Measurements from ENCODE around the gene UBB. TPM values are rescaled to one million over a fixed set of nuclear protein-coding genes. Genes with fewer than 3 reads are reported as not detected.

The UBB gene
- total RNA-seq, 1 donor from 2014 or later = 1,031 TPM

- Mint-ChIP-seq H3K36me3 (ENCODE audit: low read depth) (peaks cover 62% of the 10 kb centered on the region), H3K9me3 (no peaks in the 10 kb centered on the region), H3K4me1 (peaks cover 22% of the 10 kb centered on the region), H3K27ac (no peak overlapping the region), H3K27me3 (no peaks in the 10 kb centered on the region), H3K4me3 (no peak overlapping the region)
- DNase-seq (no peak), ATAC-seq (ENCODE audit: low read depth) (no peak)
- no peak for TF ChIP-seq CTCF (IDR thresholded peaks at IDR 0.05)
- CTCF ChIA-PET = no interaction called here
- intact Hi-C loops (cut with micrococcal nuclease) = no loop called here
- POLR2A ChIA-PET = no interaction called here
Measured at GRCh38 chr17:16422416-16422815, 41.5 kb downstream of the UBB start.

GRCh38 chr17:16423226-16423872 lies 42.5 kb downstream of the UBB start:
- Mint-ChIP-seq H3K27me3 (no peaks in the 10 kb centered on the region), H3K27ac (no peak overlapping the region), H3K9me3 (no peaks in the 10 kb centered on the region), H3K36me3 (ENCODE audit: low read depth) (peaks cover 57% of the 10 kb centered on the region), H3K4me1 (peaks cover 18% of the 10 kb centered on the region), H3K4me3 (no peak overlapping the region)
- no peak for DNase-seq
- no peak for TF ChIP-seq CTCF (IDR thresholded peaks at IDR 0.05)
- POLR2A ChIA-PET = interaction anchor here (0.5 to 1.5 kb wide), 2 partner anchors 15 to 22 kb away, joined by 4 to 6 read pairs; no protein-coding TSS in a partner anchor
- intact Hi-C loops (cut with micrococcal nuclease) = no loop called here
- no peak for ATAC-seq (ENCODE audit: low read depth)
- CTCF ChIA-PET = no interaction called here

DNA sequence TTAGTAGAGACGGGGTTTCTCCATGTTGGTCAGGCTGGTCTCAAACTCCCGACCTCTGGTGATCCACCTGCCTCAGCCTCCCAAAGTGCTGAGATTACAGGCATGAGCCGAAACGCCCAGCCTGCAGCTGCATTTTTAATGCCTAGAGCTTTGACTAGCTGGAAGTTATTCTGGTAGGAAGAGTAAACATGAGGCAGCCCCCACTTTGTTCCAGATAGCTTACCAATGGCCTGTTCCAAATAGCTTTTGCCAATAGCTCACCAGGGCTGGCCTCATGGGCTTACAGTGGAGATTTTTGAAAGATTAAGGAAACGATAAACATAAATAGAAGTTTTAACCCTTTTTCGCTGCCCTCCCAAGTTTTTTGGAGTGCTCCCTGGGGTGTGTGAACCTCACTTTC lies 44.3 kb downstream of the UBB start:
- H3K9me3 Mint-ChIP-seq = no peaks in the 10 kb centered on the region
- peaks cover 63% of the 10 kb centered on the region for H3K36me3 Mint-ChIP-seq (ENCODE audit: low read depth)
- no peak overlapping the region for H3K27ac Mint-ChIP-seq
- no peak for ATAC-seq (ENCODE audit: low read depth)
- ChIA-PET CTCF (interaction anchor here (1.1 kb wide), 1 partner anchor 96 kb away, joined by 3 read pairs; no protein-coding TSS in a partner anchor), POLR2A (interaction anchor here (0.6 to 1.6 kb wide), 2 partner anchors 10 to 37 kb away, joined by 7 to 8 read pairs; partner anchors contain the start of gene TRPV2)
- intact Hi-C loops (cut with micrococcal nuclease) = no loop called here
- TF ChIP-seq CTCF (IDR thresholded peaks at IDR 0.05) = no peak
- H3K4me1 Mint-ChIP-seq = peaks cover 1% of the 10 kb centered on the region
- no peak for DNase-seq
- H3K27me3 Mint-ChIP-seq = no peaks in the 10 kb centered on the region
- no peak overlapping the region for H3K4me3 Mint-ChIP-seq

DNA sequence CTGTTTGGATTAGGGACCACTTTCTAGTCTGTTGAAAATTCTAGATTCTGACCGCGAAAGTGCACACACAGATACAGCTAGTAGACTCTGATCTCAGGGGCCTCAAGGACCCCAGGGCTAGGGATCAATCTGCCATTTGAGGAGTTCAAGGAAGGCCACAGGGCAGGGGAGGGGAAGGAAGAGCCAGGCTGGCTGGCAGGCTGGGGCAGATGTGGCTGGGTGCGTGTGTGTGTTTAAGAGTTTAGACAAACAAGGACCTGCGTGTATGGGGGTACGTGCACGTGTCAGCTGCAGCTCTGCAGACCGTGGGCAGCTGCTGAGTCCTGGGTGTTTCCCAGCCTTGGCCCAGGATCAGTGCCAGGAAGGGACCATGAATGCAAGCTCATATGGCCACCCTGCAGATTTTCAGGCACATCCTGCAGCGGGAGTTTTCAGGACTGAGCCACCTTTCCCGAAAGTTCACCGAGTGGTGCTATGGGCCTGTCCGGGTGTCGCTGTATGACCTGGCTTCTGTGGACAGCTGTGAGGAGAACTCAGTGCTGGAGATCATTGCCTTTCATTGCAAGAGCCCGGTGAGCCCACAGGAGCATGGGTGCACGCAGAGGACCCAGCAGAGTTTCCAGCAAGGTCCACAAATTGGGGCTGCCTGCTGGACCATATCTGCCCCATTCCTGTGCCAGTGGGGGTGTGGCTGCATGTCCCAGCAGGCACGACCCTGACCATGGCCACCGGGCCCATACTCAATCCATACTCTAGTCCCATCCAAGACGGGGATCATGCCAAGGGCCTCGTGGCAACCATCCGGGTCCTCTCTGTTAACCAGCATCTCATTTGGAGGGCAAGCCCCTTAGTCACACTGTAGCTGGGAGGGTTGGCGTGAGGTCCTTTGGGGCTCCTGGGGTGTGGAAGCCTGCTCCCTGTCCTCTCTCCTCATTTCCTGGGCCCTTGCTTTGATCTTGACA lies 45.1 kb downstream of the UBB start:
- POLR2A ChIA-PET = interaction anchor here (1.6 to 4.6 kb wide), 2 partner anchors 11 to 13 kb away, joined by 7 to 25 read pairs; partner anchors contain the start of gene TRPV2
- no peak overlapping the region for H3K27ac Mint-ChIP-seq

More for the DNA sequence above, 45.1 kb downstream of the UBB start:
- no peaks in the 10 kb centered on the region for H3K9me3 Mint-ChIP-seq
- ATAC-seq (ENCODE audit: low read depth) (no peak), DNase-seq (no peak)
- no peaks in the 10 kb centered on the region for H3K4me1 Mint-ChIP-seq
- no peak overlapping the region for H3K4me3 Mint-ChIP-seq
- CTCF ChIA-PET = interaction anchor here (1.1 kb wide), 1 partner anchor 95 kb away, joined by 3 read pairs; no protein-coding TSS in a partner anchor
- no peak for TF ChIP-seq CTCF (IDR thresholded peaks at IDR 0.05)
- peaks cover 61% of the 10 kb centered on the region for H3K36me3 Mint-ChIP-seq (ENCODE audit: low read depth)
- intact Hi-C loops (cut with micrococcal nuclease) = no loop called here
- H3K27me3 Mint-ChIP-seq = no peaks in the 10 kb centered on the region

Data from activated B cell treated with CpG ODN at 0.5 μM for 24 hours (primary cell).